Osteocyte (in vitro differentiated cells): ENCODE results near the gene STX19. TPM values are rescaled to one million over a fixed set of nuclear protein-coding genes. Genes with fewer than 3 reads are reported as not detected.

Experiments
- DNase-seq: peaks from one replicate; pipeline ENCODE4 v3.0.0; 2021; ENCODE audit warnings: mixed read lengths; ENCODE audit not compliant: unreplicated experiment; ENCODE audit errors: extremely low spot score
- H3K27ac Mint-ChIP-seq: one replicate; pipeline ENCODE4 v1.8.0; 2021; ENCODE audit warnings: mild to moderate bottlenecking, mixed read lengths; ENCODE audit not compliant: unreplicated experiment
- H3K27me3 Mint-ChIP-seq: one replicate; pipeline ENCODE4 v1.8.0; 2021; ENCODE audit warnings: mixed read lengths; ENCODE audit not compliant: unreplicated experiment
- H3K36me3 Mint-ChIP-seq: one replicate; pipeline ENCODE4 v1.8.0; 2021; ENCODE audit warnings: mixed read lengths; ENCODE audit not compliant: unreplicated experiment
- H3K4me1 Mint-ChIP-seq: one replicate; pipeline ENCODE4 v1.8.0; 2021; ENCODE audit warnings: mixed read lengths; ENCODE audit not compliant: unreplicated experiment
- H3K4me3 Mint-ChIP-seq: one replicate; pipeline ENCODE4 v1.8.0; 2021; ENCODE audit warnings: mild to moderate bottlenecking, moderate library complexity, mixed read lengths; ENCODE audit not compliant: unreplicated experiment
- H3K9me3 Mint-ChIP-seq: one replicate; pipeline ENCODE4 v1.8.0; 2021; ENCODE audit warnings: mixed read lengths; ENCODE audit not compliant: unreplicated experiment
- total RNA-seq: library from RNA; stranded (reverse); gene quantifications from 2 replicates; pipeline ENCODE4 v1.2.1, GENCODE V29; 2021
- TF ChIP-seq, protein P1 (sequence below): fragments of 200-600 bp; sonication (generic); IDR thresholded peaks from 2 replicates; pipeline ENCODE4 v1.5.0; 2021; ENCODE audit warnings: antibody characterized with exemption, mild to moderate bottlenecking, moderate library complexity

STX19 gene
- total RNA-seq, 1 donor from 2014 or later: not detected

DNA sequence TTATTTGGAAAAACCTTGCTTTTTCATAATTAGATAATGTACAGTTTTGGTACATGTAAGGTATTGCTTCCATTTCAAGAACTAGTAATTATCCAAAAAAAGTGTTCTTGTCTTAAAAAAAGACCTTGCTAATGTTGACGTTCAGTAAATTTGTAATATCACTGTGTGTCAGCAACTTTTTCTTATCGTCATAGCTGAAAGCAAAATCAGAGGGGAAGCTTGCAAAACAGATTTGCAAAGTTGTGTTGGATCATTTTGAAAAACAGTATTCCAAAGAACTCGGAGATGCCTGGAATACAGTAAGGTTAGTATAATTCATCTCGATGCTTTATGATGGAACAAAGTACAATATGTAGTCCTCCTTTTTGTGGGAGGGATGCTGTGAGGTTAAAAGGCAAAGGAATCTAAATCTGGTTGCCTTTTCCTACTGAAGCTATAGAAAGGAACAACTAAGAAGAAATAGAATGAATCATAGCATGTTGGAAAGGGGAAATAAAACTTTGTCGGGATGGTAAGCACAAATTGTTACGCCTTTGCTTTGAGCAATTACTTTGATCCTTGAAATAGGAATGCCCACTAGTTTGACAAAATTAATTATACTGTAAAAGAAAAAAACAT lies 36.0 kb upstream of the STX19 start:
- TF ChIP-seq, protein P1, sequence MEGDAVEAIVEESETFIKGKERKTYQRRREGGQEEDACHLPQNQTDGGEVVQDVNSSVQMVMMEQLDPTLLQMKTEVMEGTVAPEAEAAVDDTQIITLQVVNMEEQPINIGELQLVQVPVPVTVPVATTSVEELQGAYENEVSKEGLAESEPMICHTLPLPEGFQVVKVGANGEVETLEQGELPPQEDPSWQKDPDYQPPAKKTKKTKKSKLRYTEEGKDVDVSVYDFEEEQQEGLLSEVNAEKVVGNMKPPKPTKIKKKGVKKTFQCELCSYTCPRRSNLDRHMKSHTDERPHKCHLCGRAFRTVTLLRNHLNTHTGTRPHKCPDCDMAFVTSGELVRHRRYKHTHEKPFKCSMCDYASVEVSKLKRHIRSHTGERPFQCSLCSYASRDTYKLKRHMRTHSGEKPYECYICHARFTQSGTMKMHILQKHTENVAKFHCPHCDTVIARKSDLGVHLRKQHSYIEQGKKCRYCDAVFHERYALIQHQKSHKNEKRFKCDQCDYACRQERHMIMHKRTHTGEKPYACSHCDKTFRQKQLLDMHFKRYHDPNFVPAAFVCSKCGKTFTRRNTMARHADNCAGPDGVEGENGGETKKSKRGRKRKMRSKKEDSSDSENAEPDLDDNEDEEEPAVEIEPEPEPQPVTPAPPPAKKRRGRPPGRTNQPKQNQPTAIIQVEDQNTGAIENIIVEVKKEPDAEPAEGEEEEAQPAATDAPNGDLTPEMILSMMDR: no peak
- no peak for DNase-seq
- peaks cover 17% of the 10 kb centered on the region for H3K36me3 Mint-ChIP-seq
- H3K4me1 Mint-ChIP-seq: peaks cover 36% of the 10 kb centered on the region
- H3K4me3 Mint-ChIP-seq: peak overlapping the region; percentile 95
- no peaks in the 10 kb centered on the region for H3K27me3 Mint-ChIP-seq
- H3K9me3 Mint-ChIP-seq: no peaks in the 10 kb centered on the region
- H3K27ac Mint-ChIP-seq: peak overlapping the region; percentile 100

GRCh38 chr3:94063496-94064119 lies 35.2 kb upstream of the STX19 start:
- Mint-ChIP-seq H3K9me3 (no peaks in the 10 kb centered on the region), H3K27ac (peak overlapping the region; percentile 100), H3K4me3 (peak overlapping the region; percentile 95), H3K36me3 (peaks cover 19% of the 10 kb centered on the region), H3K27me3 (no peaks in the 10 kb centered on the region), H3K4me1 (peaks cover 31% of the 10 kb centered on the region)
- TF ChIP-seq, protein P1: no peak
- no peak for DNase-seq

- Mint-ChIP-seq H3K27ac (peak within 1 kb of the TSS; percentile 100), H3K27me3 (no peaks in the 10 kb centered on the region), H3K36me3 (peaks cover 19% of the 10 kb centered on the region), H3K4me3 (peak within 1 kb of the TSS; percentile 95), H3K9me3 (no peaks in the 10 kb centered on the region), H3K4me1 (peaks cover 31% of the 10 kb centered on the region)
- DNase-seq: peak; percentile 97
- TF ChIP-seq, protein P1: no peak
Observed at GRCh38 chr3:94062513-94063404, 34.4 kb upstream of the STX19 start, which contains the start of the genes DHFR2 and NSUN3. Gene DHFR2, minus strand, starts transcription at chr3:94062916. Its CDS starts 1,405 bp downstream, at chr3:94061511. Gene NSUN3, plus strand, starts transcription at chr3:94063061. Its CDS starts 66 bp downstream, at chr3:94063127.

DNA sequence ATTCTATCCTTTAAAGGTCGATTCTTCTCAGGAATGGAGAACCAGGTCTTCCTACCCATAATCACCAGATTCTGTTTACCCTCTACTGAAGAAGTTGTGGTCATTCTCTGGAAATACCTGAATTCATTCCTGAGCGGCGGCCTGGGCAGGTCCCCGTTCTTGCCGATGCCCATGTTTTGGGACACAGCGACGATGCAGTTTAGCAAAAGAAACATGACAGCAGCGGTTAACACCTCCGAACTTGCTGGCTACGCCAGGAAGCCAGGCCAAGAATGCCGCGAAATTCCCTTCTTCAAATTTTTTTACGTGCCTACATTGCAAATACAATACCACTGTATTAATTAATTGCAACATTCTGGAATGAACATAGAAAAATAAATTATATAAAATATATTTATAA lies 32.9 kb upstream of the STX19 start:
- Mint-ChIP-seq H3K9me3 (no peaks in the 10 kb centered on the region), H3K27ac (no peak overlapping the region), H3K36me3 (peaks cover 9% of the 10 kb centered on the region), H3K4me1 (peaks cover 30% of the 10 kb centered on the region), H3K4me3 (no peak overlapping the region), H3K27me3 (no peaks in the 10 kb centered on the region)
- no peak for DNase-seq
- TF ChIP-seq, protein P1: no peak

DNA sequence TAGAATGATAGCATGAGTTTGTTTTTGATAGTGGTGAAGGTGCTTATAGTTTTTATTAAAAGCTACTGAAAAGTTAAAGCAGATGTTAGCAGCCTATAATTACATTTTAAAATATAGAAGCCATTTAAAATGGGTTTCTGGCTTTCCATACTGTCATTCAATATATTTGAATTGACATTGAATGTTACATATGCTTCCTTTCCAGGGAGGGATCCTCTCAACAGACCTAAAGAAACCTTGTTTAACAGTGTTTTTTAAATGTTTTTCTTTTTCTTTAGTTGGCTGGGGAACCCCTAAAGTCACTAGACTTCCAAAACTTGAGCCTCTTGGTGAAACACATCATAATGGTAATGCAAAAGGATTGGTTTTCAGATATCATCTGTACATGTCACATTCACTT lies 22.1 kb upstream of the STX19 start:
- DNase-seq: no peak
- no peaks in the 10 kb centered on the region for H3K27me3 Mint-ChIP-seq
- H3K4me3 Mint-ChIP-seq: no peak overlapping the region
- H3K36me3 Mint-ChIP-seq: peaks cover 2% of the 10 kb centered on the region
- no peaks in the 10 kb centered on the region for H3K4me1 Mint-ChIP-seq
- TF ChIP-seq, protein P1: no peak
- H3K27ac Mint-ChIP-seq: no peak overlapping the region
- H3K9me3 Mint-ChIP-seq: no peaks in the 10 kb centered on the region
